H1 (cell line): ENCODE data around the gene PCDHB8. TPM values are rescaled to one million over a fixed set of nuclear protein-coding genes. Genes with fewer than 3 reads are reported as not detected.
"Not testable (repeated sequence)": the region's sequence is repeated elsewhere in the genome, so short reads cannot be mapped to it uniquely, and the experiment has no call there.

Experiments
- CTCF ChIA-PET: fragments of 300-600 bp; sonication (Branson Sonifier 250); formaldehyde crosslinking; loops from one replicate; lab custom pipeline; 2021; ENCODE audit not compliant: partially characterized antibody; lab: Charles Lee
- POLR2A ChIA-PET: fragments of 300-600 bp; sonication (Branson Sonifier 250); formaldehyde crosslinking; loops from one replicate; lab custom pipeline; 2021; ENCODE audit warnings: inconsistent platforms; ENCODE audit not compliant: partially characterized antibody; lab: Charles Lee
- DNase-seq, 2 experiments: peaks; one replicate each; pipeline versions ENCODE4 v3.0.0 to v3.0.0-alpha.2; 2010 to 2022; ENCODE audit warnings: low spot score in 2 of 2, low read depth in 1 of 2, mixed read lengths in 1 of 2
- FAIRE-seq: peaks from 2 replicates; lab custom pipeline; 2011; peaks lifted over from hg19 to GRCh38; lab: Jason Lieb, UNC
- H2AFZ ChIP-seq: 2 replicates; pipeline ENCODE4 v1.8.1; 2012; ENCODE audit warnings: low read length, inconsistent platforms
- H2AK5ac ChIP-seq: 2 replicates; pipeline ENCODE4 v1.6.1; 2013; ENCODE audit warnings: low read depth, low read length
- H2BK120ac ChIP-seq: replicated peaks from 2 replicates; pipeline ENCODE3; 2013; ENCODE audit warnings: low read depth, low read length, inconsistent platforms
- H2BK12ac ChIP-seq: 2 replicates; pipeline ENCODE4 v1.6.1; 2013; ENCODE audit warnings: low read depth, low read length
- H2BK15ac ChIP-seq: 2 replicates; pipeline ENCODE4 v1.6.1; 2013; ENCODE audit warnings: low read length
- H2BK20ac ChIP-seq: 2 replicates; pipeline ENCODE4 v1.6.1; 2013; ENCODE audit warnings: low read length
- H2BK5ac ChIP-seq: 2 replicates; pipeline ENCODE4 v1.6.1; 2013; ENCODE audit warnings: low read depth, low read length
- H3K14ac ChIP-seq: 2 replicates; pipeline ENCODE4 v1.6.1; 2013; ENCODE audit warnings: inconsistent platforms; ENCODE audit not compliant: insufficient read length
- H3K18ac ChIP-seq: 2 replicates; pipeline ENCODE4 v1.6.1; 2013; ENCODE audit warnings: low read length; ENCODE audit errors: extremely low read depth
- H3K23ac ChIP-seq: 2 replicates; pipeline ENCODE4 v1.6.1; 2013; ENCODE audit warnings: inconsistent platforms; ENCODE audit not compliant: insufficient read length
- H3K23me2 ChIP-seq: 2 replicates; pipeline ENCODE4 v1.6.1; 2013; ENCODE audit warnings: low read depth, low read length
- H3K27ac ChIP-seq: 2 replicates; pipeline ENCODE4 v1.6.1; 2011; ENCODE audit warnings: low read depth, low read length, inconsistent platforms
- H3K27me3 ChIP-seq, 4 experiments: replicated peaks in 1 of 4; 1 replicate in 1 of 4; 2 replicates in 3 of 4; pipeline versions ENCODE4 v1.6.1 to v1.8.1; 2011 to 2013; ENCODE audit warnings: low read length in 3 of 4, mild to moderate bottlenecking in 3 of 4, inconsistent platforms in 2 of 4, mixed read lengths in 2 of 4, moderate library complexity in 1 of 4; ENCODE audit not compliant: control insufficient read depth in 3 of 4, insufficient read depth in 3 of 4; ENCODE audit errors: extremely low read depth in 1 of 4
- H3K36me3 ChIP-seq, 4 experiments: 2 replicates each; pipeline versions ENCODE4 v1.6.1 to v1.8.1; 2011 to 2013; ENCODE audit warnings: mild to moderate bottlenecking in 4 of 4, low read length in 3 of 4, moderate library complexity in 2 of 4, control low read depth in 1 of 4, inconsistent platforms in 1 of 4; ENCODE audit not compliant: insufficient read depth in 4 of 4, control insufficient read depth in 2 of 4
- H3K4ac ChIP-seq: replicated peaks from 2 replicates; pipeline ENCODE3; 2013; ENCODE audit warnings: low read length, low read depth, mixed read lengths, inconsistent platforms; ENCODE audit not compliant: insufficient read length
- H3K4me1 ChIP-seq, 4 experiments: replicated peaks in 1 of 4; 1 replicate in 1 of 4; 2 replicates in 3 of 4; pipeline versions ENCODE4 v1.6.1 to v1.8.1; 2011 to 2013; ENCODE audit warnings: low read length in 3 of 4, inconsistent platforms in 2 of 4, mixed read lengths in 1 of 4; ENCODE audit not compliant: insufficient read depth in 4 of 4, control insufficient read depth in 3 of 4
- H3K4me2 ChIP-seq, 2 experiments: 2 replicates each; pipeline versions ENCODE4 v1.6.1 to v1.8.1; 2011 to 2013; ENCODE audit warnings: low read depth in 2 of 2, low read length in 2 of 2, control low read depth in 1 of 2, inconsistent platforms in 1 of 2, mild to moderate bottlenecking in 1 of 2; ENCODE audit not compliant: insufficient read depth in 1 of 2
- H3K4me3 ChIP-seq, 4 experiments: fragments of 200-600, 300-600 bp in 1 of 4; sonication (generic), shearing (Covaris generic), sonication (Bioruptor Twin) in 1 of 4; 2 replicates each; pipeline versions ENCODE4 v1.5.1 to v1.8.1; 2011 to 2016; ENCODE audit warnings: low read length in 4 of 4, low read depth in 3 of 4, control low read depth in 2 of 4, inconsistent platforms in 2 of 4, mild to moderate bottlenecking in 2 of 4, mixed read lengths in 1 of 4, moderate library complexity in 1 of 4; ENCODE audit not compliant: insufficient read depth in 2 of 4; ENCODE audit errors: extremely low read depth in 1 of 4
- H3K56ac ChIP-seq: replicated peaks from 2 replicates; pipeline ENCODE3; 2013; ENCODE audit warnings: low read depth, mild to moderate bottlenecking, mixed read lengths, low read length, inconsistent platforms; ENCODE audit not compliant: insufficient read length
- H3K79me1 ChIP-seq: 2 replicates; pipeline ENCODE4 v1.6.1; 2013; ENCODE audit warnings: low read depth, low read length, control low read depth
- H3K79me2 ChIP-seq, 2 experiments: 2 replicates each; pipeline versions ENCODE4 v1.6.1 to v1.8.1; 2012 to 2013; ENCODE audit warnings: low read length in 2 of 2, mild to moderate bottlenecking in 2 of 2, inconsistent platforms in 1 of 2; ENCODE audit not compliant: insufficient read depth in 2 of 2, control insufficient read depth in 1 of 2
- H3K9ac ChIP-seq, 4 experiments: replicated peaks in 1 of 4; 1 replicate in 1 of 4; 2 replicates in 3 of 4; pipeline versions ENCODE4 v1.6.1 to v1.8.1; 2011 to 2013; ENCODE audit warnings: low read depth in 3 of 4, low read length in 3 of 4, control low read depth in 2 of 4, mild to moderate bottlenecking in 2 of 4, moderate library complexity in 2 of 4, inconsistent platforms in 1 of 4; ENCODE audit errors: extremely low read depth in 1 of 4
- H3K9me3 ChIP-seq, 2 experiments: 2 replicates each; pipeline versions ENCODE4 v1.6.1 to v1.8.1; 2012 to 2013; ENCODE audit warnings: mild to moderate bottlenecking in 2 of 2, moderate library complexity in 2 of 2, control low read depth in 1 of 2, inconsistent platforms in 1 of 2, low read depth in 1 of 2, low read length in 1 of 2, mixed read lengths in 1 of 2; ENCODE audit not compliant: insufficient read depth in 2 of 2
- H4K20me1 ChIP-seq, 2 experiments: replicated peaks in 1 of 2; 2 replicates each; pipeline versions ENCODE3 to v1.8.1; 2011 to 2013; ENCODE audit warnings: inconsistent platforms in 2 of 2, low read length in 2 of 2, mild to moderate bottlenecking in 1 of 2; ENCODE audit not compliant: insufficient read depth in 2 of 2, control insufficient read depth in 1 of 2
- H4K5ac ChIP-seq: 2 replicates; pipeline ENCODE4 v1.6.1; 2013; ENCODE audit warnings: low read length, low read depth, mixed read lengths, inconsistent platforms; ENCODE audit not compliant: insufficient read length
- H4K8ac ChIP-seq: 2 replicates; pipeline ENCODE4 v1.8.0; 2013; ENCODE audit warnings: mild to moderate bottlenecking, moderate library complexity, low read length, inconsistent platforms; ENCODE audit not compliant: insufficient read depth; ENCODE audit errors: extremely low read depth
- H4K91ac ChIP-seq: replicated peaks from 2 replicates; pipeline ENCODE3; 2013; ENCODE audit warnings: low read length, mixed read lengths, inconsistent platforms; ENCODE audit not compliant: insufficient read length
- WGBS, 2 experiments: shearing (Covaris generic) in 1 of 2; methylation state at CpG; one replicate each; pipeline versions ENCODE4 v1.1.6 to v1.1.7; 2013 to 2015; ENCODE audit warnings: low lambda C conversion rate in 2 of 2, mixed read lengths in 2 of 2, inconsistent platforms in 1 of 2, low coverage in 1 of 2, missing lambda C conversion rate in 1 of 2; ENCODE audit not compliant: insufficient replicate concordance in 2 of 2, insufficient coverage in 1 of 2, insufficient read length in 1 of 2; ENCODE audit errors: extremely low coverage in 1 of 2, missing lambda C conversion rate in 1 of 2; 5-methylcytosine and 5-hydroxymethylcytosine counted together
- polyA plus RNA-seq, 7 experiments: library from polyadenylated mRNA; depleted of rRNA in 3 of 7; stranded (reverse) in 5 of 7; unstranded in 2 of 7; fragments of >200 nt in 5 of 7; fragments of 200-250 nt in 2 of 7; gene quantifications; 1 replicate in 5 of 7; 2 replicates in 1 of 7; 4 replicates in 1 of 7; pipeline versions ENCODE4 v1.2.1 to v1.2.3, GENCODE V29; 2011 to 2013; ENCODE audit warnings: missing spikeins in 2 of 7, mixed read lengths in 2 of 7
- total RNA-seq: library from RNA; stranded (reverse); fragmentation: NEBNext Ultra II Directional; extraction: Animal tissue kit (Norgen Biotek cat#: 25700); gene quantifications from 2 replicates; pipeline ENCODE4 v1.2.1, GENCODE V29; 2021

Gene PCDHB8
- total and polyA plus RNA-seq, 2 of the 8 experiments (the other 6 are each of a cell fraction or from before 2014, with no cell fraction given), result 0.24 to 1.1 TPM

GRCh38 chr5:141189131-141189530 lies 11.5 kb downstream of the PCDHB8 start:
- H2AK5ac ChIP-seq, POLR2A ChIA-PET: not testable (repeated sequence)

More at GRCh38 chr5:141189131-141189530, 11.5 kb downstream of the PCDHB8 start:
- FAIRE-seq, H3K4me3 ChIP-seq, H2BK20ac ChIP-seq, H3K4me2 ChIP-seq, H3K27me3 ChIP-seq, H3K4me1 ChIP-seq, H3K9me3 ChIP-seq, H3K79me1 ChIP-seq, H3K23ac ChIP-seq, H3K36me3 ChIP-seq, H3K79me2 ChIP-seq, H3K27ac ChIP-seq, H2BK12ac ChIP-seq, H4K91ac ChIP-seq, H3K56ac ChIP-seq, H4K20me1 ChIP-seq, H4K8ac ChIP-seq, H2BK5ac ChIP-seq, H2AFZ ChIP-seq, H3K14ac ChIP-seq, H3K4ac ChIP-seq, H3K9ac ChIP-seq, H4K5ac ChIP-seq, H2BK15ac ChIP-seq, H2BK120ac ChIP-seq, H3K18ac ChIP-seq, DNase-seq, H3K23me2 ChIP-seq: not testable (repeated sequence)
- 96% methylated on average over 18 of the region's 35 CpGs; no CpG with 5 or more reads in 1 of the 2 experiments for WGBS, 2 experiments
- CTCF ChIA-PET, result interaction anchor here (0.6 to 3.8 kb wide), 5 partner anchors 8 to 63 kb away, joined by 3 to 21 read pairs (median 4); partner anchors contain the start of genes PCDHB11, PCDHB14 and PCDHB8
